ENCODE measurements around the gene AXDND1.
A peak's percentile ranks its signal among the peaks of the same experiment; 100 is the strongest.

DNA sequence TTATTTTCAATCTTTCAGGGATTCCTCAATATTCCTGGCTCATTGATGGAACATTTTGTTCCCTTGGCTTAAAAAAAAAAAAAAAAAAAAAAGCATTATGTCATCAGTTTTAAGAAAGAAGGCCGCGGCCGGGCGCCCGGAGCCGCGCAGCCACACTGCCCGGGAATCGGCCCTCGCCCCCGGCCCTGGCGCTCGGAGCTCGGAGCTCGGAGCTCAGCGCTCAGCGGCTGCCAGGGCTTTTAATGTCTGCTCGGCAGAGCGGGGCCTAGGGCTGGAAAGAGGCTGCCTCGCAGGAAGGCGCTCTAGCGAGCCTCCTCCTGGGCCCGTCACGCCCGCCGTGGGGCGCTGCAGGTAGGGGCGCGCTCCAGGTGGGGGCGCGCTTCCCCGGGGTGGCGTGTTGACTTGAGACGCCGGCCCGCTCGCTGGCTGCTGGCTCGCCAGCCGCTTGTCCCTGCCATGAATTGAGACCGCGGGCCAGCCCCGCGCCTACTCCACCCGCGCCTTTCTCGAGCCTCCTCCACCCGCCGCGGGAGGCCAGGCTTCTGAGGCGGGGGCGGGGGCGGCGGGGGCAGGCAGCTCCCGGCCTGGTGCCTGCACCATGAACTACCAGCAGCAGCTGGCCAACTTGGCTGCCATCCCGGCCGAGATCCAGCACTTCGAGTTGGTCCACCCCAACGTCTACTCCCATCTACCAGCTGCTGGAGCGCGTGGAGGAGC is 220.5 kb downstream of the AXDND1 start:
- TF ChIP-seq CHD2 (IDR thresholded peaks at IDR 0.05; ENCODE audit: low read length) (no peak), RAD21 (IDR thresholded peaks at IDR 0.05 in 1 of 2, conservative IDR thresholded peaks at IDR 0.05 in 1 of 2; ENCODE audit: low read depth in 2 of 2, low read length in 2 of 2) (peak; percentile 38 to 54; a peak in 3 of 4 replicates), RBBP5 (IDR thresholded peaks at IDR 0.05; ENCODE audit: borderline replicate concordance, low read depth, low read length) (no peak; the same call in 1 of the 2 replicates), JUND (IDR thresholded peaks at IDR 0.05; ENCODE audit: low read length) (no peak; the same call in 1 of the 2 replicates), POLR2A (IDR thresholded peaks at IDR 0.05; ENCODE audit: control extremely low read depth in 1 of 2, low read depth in 2 of 2, low read length in 2 of 2) (no peak), SRF (IDR thresholded peaks at IDR 0.05; ENCODE audit: low read depth, low read length) (no peak), BACH1 (IDR thresholded peaks at IDR 0.05; ENCODE audit: low read length) (peak; percentile 64), JUN (IDR thresholded peaks at IDR 0.05; ENCODE audit: low read depth, low read length) (no peak), ZNF274 (IDR thresholded peaks at IDR 0.05; ENCODE audit: borderline replicate concordance, extremely low read depth, low read length) (no peak), RNF2 (IDR thresholded peaks at IDR 0.05; ENCODE audit: borderline replicate concordance, low read depth, low read length, missing control alignments, poor library complexity, severe bottlenecking) (no peak), TAF1 (IDR thresholded peaks at IDR 0.05; ENCODE audit: low read depth, low read length) (peak; percentile 58)
- TF ChIP-seq, protein P1, sequence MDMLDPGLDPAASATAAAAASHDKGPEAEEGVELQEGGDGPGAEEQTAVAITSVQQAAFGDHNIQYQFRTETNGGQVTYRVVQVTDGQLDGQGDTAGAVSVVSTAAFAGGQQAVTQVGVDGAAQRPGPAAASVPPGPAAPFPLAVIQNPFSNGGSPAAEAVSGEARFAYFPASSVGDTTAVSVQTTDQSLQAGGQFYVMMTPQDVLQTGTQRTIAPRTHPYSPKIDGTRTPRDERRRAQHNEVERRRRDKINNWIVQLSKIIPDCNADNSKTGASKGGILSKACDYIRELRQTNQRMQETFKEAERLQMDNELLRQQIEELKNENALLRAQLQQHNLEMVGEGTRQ (IDR thresholded peaks at IDR 0.05; ENCODE audit: low read length) = no peak
- TF ChIP-seq, protein P2, sequence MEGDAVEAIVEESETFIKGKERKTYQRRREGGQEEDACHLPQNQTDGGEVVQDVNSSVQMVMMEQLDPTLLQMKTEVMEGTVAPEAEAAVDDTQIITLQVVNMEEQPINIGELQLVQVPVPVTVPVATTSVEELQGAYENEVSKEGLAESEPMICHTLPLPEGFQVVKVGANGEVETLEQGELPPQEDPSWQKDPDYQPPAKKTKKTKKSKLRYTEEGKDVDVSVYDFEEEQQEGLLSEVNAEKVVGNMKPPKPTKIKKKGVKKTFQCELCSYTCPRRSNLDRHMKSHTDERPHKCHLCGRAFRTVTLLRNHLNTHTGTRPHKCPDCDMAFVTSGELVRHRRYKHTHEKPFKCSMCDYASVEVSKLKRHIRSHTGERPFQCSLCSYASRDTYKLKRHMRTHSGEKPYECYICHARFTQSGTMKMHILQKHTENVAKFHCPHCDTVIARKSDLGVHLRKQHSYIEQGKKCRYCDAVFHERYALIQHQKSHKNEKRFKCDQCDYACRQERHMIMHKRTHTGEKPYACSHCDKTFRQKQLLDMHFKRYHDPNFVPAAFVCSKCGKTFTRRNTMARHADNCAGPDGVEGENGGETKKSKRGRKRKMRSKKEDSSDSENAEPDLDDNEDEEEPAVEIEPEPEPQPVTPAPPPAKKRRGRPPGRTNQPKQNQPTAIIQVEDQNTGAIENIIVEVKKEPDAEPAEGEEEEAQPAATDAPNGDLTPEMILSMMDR (IDR thresholded peaks at IDR 0.05; ENCODE audit: control extremely low read depth in 1 of 3, insufficient read depth in 1 of 3, low read depth in 1 of 3, low read length in 3 of 3) = peak; percentile 61 to 77 (median 68)
